Measurements from ENCODE around the gene ZNF860.
"Not testable (repeated sequence)": the region's sequence is repeated elsewhere in the genome, so short reads cannot be mapped to it uniquely, and the experiment has no call there.

The ZNF860 gene

DNA sequence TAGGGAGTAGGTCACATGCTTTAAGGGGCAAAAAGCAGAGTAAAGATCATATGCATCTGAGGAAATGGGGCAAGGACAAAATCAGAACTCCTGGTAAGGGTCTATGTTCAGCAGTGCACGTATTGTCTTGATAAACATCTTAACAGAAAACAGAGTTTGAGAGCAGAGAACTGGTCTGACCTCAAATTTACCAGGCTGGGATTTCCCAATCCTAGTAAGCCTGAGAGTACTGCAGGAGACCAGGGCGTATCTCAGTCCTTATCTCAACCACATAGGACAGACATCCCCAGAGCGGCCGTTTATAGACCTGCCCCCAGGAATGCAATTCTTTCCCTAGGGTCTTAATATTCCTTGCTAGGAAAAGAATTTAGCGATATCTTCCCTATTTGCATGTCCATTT is 13.5 kb downstream of the ZNF860 start:
- DNase-seq (ENCODE audit: low read depth in 4 of 4, low spot score in 1 of 4) = not testable (repeated sequence)

DNA sequence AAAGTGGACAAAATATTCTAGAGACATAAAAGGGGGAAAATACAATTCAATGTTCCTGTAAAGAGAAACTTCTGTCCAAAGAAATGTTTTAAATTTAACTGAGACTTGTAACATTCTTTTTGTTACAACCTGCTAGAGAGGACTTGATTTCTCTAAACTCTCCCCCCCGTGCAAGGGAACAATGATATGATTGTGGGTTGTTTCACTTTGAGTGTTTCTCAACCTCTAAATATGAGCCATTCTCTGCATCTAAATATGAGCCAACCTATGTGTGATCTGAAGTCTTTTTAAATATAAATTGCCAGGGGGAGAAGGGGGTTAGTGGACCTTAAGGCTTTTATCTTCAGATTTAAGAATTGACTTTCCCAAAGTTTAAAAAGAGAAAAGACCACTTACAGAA is 14.6 kb downstream of the ZNF860 start:
- no peak for DNase-seq (ENCODE audit: low read depth in 4 of 4, low spot score in 1 of 4)

DNA sequence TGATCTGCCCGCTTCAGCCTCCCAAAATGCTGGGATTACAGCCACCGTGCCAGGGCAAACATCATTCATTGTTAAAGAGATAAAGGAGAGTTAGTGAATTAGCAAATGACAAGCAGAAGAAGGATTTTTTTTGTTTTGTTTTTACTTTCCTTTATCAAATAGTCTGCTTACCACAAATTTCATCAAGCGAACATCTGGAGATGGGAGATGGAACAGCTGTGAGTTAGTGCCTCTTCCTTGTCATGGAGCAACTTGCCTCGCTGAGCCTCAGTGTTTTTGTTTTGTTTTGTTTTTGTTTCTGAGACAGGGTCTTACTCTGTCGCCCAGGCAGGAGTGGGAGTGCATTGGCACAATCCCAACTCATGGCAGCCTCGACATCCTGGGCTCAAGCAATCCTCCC is 15.9 kb downstream of the ZNF860 start:
- no peak for DNase-seq (ENCODE audit: low read depth in 4 of 4, low spot score in 1 of 4)

- no peak for DNase-seq (ENCODE audit: low read depth in 4 of 4, low spot score in 1 of 4)
Measured at GRCh38 chr3:31999907-32000439, 18.4 kb downstream of the ZNF860 start.

DNA sequence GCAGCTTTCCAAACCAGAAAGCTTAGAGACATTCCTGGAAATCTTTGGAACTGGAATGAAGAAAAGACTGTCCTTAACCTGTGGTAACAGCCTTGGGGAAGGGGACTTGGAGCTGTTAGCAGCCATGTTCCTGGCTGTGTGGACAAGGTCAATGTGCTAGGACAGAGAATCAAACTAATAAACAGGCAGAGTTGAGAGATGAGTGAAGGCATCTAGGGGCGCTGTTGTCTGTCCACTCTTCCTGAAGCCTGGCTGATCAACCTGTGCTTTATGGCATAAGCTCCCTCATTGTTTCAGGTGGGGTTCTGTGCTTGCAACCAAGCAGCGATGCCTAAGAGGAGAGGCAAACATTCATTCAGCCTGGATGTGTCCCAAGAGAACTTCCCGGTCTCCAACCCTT is 19.3 kb downstream of the ZNF860 start:
- no peak for DNase-seq (ENCODE audit: low read depth in 4 of 4, low spot score in 1 of 4)

GRCh38 chr3:32002561-32003368 is 21.2 kb downstream of the ZNF860 start:
- DNase-seq (ENCODE audit: low read depth in 4 of 4, low spot score in 1 of 4) = no peak

GRCh38 chr3:32003380-32003779 is 21.8 kb downstream of the ZNF860 start:
- no peak for DNase-seq (ENCODE audit: low read depth in 4 of 4, low spot score in 1 of 4)

DNA sequence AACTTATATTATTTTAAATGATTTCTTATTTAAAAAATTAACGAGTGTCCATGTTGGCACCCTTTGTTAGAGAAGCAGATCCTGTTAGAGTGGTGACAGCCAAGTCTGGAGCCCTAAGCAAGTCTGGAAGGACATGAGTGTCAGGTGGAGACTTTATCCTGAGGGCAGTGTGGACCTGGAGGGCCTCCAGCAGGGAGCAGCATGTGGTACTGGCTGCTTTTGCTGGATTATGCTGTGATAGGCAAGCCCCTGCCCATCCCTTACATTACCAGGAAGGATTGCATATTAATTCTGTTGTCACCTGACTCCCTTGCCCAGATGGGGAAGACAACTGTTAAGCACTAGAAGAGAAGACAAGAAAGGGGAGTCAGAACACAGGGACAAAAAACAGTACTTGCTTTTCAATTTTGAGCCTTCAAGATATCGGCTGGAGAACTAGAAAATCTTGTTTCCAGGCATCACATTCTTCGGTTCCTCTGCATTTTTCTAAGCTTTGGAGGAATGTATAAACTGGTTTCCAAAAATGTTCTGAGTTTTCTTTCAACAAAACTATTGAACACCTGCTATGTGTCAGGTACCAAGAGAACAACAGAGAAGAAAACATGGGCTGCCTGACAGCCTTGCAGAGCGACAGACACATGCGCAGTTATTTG is 22.7 kb downstream of the ZNF860 start:
- no peak for DNase-seq (ENCODE audit: low read depth in 4 of 4, low spot score in 1 of 4)

- DNase-seq (ENCODE audit: low read depth in 4 of 4, low spot score in 1 of 4) = no peak
Measured at GRCh38 chr3:32009101-32009500, 27.6 kb downstream of the ZNF860 start.

- no peak for DNase-seq (ENCODE audit: low read depth in 4 of 4, low spot score in 1 of 4)
Measured at GRCh38 chr3:32009957-32010356, 28.4 kb downstream of the ZNF860 start.

DNA sequence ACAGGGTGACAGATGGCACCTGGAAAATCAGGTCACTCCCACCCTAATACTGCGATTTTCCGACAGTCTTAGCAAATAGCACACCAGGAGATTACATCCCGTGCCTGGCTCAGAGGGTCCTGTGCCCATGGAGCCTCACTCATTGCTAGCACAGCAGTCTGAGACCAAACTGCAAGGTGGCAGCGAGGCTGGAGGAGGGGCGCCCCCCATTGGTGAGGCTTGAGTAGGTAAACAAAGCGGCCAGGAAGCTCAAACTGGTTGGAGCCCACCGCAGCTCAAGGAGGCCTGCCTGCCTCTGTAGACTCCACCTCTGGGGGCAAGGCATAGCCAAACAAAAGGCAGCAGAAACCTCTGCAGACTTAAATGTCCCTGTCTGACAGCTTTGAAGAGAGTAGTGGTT is 29.1 kb downstream of the ZNF860 start:
- DNase-seq (ENCODE audit: low read depth in 4 of 4, low spot score in 1 of 4) = peak in 1 of 4 experiments; percentile 11

GRCh38 chr3:32015638-32016037 is 34.1 kb downstream of the ZNF860 start:
- DNase-seq (ENCODE audit: low read depth in 4 of 4, low spot score in 1 of 4) = not testable (repeated sequence)

GRCh38 chr3:32017286-32017685 is 35.7 kb downstream of the ZNF860 start:
- no peak for DNase-seq (ENCODE audit: low read depth in 4 of 4, low spot score in 1 of 4)

GRCh38 chr3:32018757-32019564 is 37.4 kb downstream of the ZNF860 start:
- DNase-seq (ENCODE audit: low read depth in 4 of 4, low spot score in 1 of 4) = no peak

DNA sequence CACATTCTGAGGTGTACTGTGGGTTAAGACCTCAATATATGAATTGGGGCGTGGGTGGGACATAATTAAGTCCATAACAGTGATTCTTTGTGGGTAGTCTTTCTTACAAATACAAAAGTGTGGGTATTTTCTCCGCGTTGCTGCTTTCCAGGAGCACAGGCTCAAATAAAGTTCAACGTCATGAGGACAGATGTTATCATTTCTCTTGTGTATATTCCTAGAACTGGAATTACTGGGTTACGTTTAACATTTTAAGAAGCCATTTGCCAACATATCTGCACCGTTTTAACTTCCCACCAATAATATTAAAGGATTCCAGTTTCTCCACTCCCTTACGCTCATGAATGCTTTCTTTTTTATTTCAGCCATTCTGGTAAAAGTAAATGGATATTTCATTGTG is 39.6 kb downstream of the ZNF860 start:
- no peak for DNase-seq (ENCODE audit: low read depth in 4 of 4, low spot score in 1 of 4)

DNA sequence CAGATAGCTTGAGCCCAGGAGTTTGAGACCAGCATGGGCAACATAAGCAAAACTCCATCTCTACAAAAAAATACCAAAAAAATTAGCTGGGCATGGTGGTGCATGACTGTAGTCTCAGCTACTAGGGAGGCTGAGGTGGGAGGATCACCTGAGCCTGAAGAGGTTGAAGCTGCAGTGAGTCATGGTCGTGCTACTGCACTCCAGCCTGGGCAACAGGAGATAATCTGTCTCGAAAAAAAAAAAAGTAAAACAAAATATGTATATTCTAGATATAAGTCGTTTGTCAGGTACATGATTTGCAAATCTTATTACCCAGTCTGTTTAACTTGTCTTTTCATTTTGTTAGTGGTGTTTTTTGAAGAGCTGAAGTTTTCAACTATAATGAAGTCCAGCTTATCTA is 40.2 kb downstream of the ZNF860 start:
- no peak for DNase-seq (ENCODE audit: low read depth in 4 of 4, low spot score in 1 of 4)

DNA sequence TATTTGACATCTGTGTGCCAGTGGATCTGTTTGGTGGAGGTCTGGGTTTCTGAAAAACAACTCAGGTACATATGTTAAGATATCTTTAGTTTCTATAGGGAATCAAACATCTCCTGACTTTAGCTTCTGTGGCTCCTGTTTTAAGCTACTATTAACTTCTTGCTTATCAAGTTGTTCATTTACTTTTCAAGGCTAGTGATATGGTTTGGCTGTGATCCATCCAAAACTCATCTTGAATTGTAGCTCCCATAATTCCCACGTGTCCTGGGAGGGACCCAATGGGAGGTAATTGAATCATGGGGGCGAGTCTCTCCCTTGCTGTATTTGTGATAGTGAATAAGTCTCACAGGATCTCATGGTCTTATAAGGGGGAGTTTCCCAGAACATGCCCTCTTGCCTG is 41.4 kb downstream of the ZNF860 start:
- no peak for DNase-seq (ENCODE audit: low read depth in 4 of 4, low spot score in 1 of 4)

DNA sequence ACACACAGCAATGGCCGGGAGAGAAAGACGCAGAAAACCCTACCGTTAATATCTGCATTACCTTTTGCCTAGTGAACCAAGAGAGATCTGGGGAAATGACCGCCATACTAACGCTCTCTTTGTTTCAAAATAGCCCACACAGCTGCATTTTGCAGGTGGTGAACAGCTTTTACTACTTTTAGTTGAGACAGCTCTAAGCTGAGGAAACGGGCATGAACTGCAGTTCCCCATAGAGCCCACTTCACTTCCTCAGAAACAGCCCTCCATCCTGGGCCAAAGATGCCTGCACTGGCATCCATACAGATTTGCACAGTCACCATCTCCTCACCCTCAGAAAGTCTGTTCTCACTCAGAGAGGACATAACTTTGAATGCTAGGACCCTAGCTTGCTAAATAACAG is 45.0 kb downstream of the ZNF860 start:
- no peak for DNase-seq (ENCODE audit: low read depth in 4 of 4, low spot score in 1 of 4)

DNA sequence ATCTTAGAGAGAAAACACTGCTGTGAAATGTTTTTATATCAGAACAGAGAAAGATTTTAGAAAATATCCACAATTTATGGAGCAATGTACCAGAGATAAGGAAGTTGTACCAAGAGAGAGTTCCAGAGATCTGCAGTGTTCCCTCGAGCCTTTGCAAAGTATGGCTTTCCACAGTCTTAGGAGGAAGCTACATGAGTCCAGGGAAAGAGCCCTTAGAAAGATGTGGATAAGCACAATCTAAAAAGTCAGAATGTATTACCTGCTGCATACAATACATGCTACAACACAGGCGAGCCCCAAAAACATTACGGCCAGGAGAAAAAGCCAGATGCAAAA is 56.4 kb downstream of the ZNF860 start:
- DNase-seq (ENCODE audit: low read depth in 4 of 4, low spot score in 1 of 4) = no peak

GRCh38 chr3:32041316-32041715 is 59.8 kb downstream of the ZNF860 start:
- DNase-seq (ENCODE audit: low read depth in 4 of 4, low spot score in 1 of 4) = no peak
